ENCODE results near the gene CERT1.
A peak's percentile ranks its signal among the peaks of the same experiment; 100 is the strongest.

CERT1 gene

DNA sequence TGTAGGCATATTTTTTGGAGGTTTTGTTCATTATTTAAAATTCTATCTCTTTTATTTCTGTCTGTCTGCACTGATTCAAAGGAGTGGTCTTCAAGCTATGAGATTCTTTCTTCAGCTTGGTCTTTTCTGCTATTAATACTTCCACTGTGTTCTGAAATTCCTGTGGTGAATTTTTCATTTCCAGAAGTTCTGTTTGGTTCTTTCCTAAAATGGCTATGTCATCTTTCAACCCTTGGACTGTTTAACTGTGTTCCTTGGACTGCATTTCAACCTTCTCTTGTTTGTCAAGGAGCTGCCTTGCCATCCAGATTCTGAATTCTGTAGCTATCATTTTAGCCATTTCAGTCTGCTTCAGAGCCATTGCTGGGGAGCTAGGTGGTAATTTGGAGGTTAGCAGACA is 76.3 kb downstream of the CERT1 start:
- TF ChIP-seq, protein P1, sequence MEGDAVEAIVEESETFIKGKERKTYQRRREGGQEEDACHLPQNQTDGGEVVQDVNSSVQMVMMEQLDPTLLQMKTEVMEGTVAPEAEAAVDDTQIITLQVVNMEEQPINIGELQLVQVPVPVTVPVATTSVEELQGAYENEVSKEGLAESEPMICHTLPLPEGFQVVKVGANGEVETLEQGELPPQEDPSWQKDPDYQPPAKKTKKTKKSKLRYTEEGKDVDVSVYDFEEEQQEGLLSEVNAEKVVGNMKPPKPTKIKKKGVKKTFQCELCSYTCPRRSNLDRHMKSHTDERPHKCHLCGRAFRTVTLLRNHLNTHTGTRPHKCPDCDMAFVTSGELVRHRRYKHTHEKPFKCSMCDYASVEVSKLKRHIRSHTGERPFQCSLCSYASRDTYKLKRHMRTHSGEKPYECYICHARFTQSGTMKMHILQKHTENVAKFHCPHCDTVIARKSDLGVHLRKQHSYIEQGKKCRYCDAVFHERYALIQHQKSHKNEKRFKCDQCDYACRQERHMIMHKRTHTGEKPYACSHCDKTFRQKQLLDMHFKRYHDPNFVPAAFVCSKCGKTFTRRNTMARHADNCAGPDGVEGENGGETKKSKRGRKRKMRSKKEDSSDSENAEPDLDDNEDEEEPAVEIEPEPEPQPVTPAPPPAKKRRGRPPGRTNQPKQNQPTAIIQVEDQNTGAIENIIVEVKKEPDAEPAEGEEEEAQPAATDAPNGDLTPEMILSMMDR (IDR thresholded peaks at IDR 0.05; ENCODE audit: insufficient read depth, low read depth, low read length, missing control alignments): no peak
- H3K4me3 ChIP-seq (ENCODE audit: low read depth, low read length): no peak overlapping the region
- DNase-seq (ENCODE audit: low read depth): no peak

DNA sequence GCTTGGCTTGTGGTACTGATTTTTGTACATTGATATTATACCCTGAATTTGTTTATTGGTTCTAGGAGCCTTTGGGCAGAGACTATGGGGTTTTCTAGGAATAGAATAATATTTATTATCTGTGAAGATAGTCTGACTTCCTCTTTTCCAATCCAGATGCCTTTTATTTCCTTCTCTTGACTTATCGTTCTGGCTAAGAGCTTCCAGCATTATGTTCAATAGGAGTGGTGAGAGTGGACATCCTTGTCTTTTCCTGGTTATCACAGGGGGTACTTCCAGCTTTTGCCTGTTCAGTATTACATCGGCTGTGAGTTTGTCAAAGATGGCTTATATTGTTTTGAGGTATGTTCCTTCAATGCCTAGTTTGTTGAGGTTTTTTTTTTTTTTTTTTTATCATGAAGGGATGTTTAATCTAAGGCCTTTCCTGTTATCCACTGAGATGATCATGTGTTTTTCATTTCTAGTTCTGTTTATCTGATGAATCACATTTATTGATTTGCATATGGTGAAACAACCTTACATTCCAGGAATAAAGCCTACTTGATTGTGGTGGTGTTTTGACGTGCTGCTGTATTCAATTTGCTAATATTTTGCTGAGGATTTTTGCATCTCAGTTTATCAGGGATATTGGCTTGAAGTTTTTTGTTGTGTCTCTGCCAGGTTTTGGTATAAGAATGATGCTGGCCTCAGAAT is 77.5 kb downstream of the CERT1 start:
- TF ChIP-seq, protein P1 (IDR thresholded peaks at IDR 0.05; ENCODE audit: insufficient read depth, low read depth, low read length, missing control alignments): no peak
- H3K4me3 ChIP-seq (ENCODE audit: low read depth, low read length): no peak overlapping the region
- DNase-seq (ENCODE audit: low read depth): no peak

DNA sequence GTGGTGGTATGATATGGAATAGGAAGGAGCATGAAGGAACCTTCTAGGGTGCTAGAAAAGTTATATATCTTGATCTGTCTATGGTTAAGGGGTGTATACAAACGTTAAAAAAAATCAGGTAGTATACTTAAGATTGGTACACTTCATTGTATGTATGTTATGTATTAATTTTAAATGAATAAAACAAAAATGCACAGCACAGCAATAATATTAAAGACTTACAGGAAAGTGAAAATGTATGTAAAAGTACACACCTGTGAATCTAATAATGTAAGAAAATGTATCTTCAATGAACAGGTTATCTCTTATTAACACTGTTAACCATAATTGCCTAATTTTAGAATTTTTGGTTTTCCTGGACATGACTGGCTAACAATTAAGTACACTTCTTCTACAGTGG is 97.2 kb downstream of the CERT1 start:
- no peak for DNase-seq (ENCODE audit: low read depth)
- TF ChIP-seq, protein P1 (IDR thresholded peaks at IDR 0.05; ENCODE audit: insufficient read depth, low read depth, low read length, missing control alignments): no peak
- no peak overlapping the region for H3K4me3 ChIP-seq (ENCODE audit: low read depth, low read length)

DNA sequence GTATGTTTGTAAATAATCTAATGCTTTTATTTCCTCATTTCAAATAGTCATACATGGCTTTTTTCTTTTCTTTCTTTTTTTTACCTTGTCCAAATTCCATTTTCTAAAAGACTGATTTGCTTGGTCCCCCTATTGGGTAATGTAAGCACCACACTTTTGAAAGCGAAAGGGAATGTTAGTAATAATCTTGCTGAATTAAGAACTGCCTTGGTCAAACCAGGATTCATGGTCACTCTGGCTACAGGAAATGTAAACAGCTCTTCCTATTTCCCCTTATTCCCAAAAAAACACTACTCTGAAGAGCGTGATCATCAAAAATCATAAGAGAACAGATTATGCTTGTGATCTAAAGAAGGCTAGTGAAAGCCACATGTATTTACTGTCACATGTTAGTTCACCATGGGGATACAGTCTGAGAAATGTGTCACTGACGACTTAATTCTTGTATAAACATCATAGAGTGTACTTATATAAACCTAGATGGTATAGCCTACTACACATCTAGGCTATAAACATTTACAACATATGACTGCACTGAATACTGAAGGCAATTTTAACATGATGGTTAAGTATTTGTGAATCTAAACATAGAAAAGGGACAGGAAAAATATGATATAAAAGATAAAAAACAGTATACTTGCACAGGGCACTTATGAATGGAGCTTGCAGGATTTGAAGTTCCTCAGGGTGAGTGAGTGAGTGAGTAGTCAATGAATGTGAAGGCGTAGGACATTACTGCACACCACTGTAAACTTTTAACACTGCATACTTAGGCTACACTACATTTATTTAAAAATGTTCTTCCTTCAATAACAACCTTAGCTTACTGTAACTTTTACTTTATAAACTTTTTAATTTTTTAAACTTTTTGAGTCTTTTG is 99.1 kb downstream of the CERT1 start:
- no peak overlapping the region for H3K4me3 ChIP-seq (ENCODE audit: low read depth, low read length)
- DNase-seq (ENCODE audit: low read depth): peak; percentile 4
- TF ChIP-seq, protein P1 (IDR thresholded peaks at IDR 0.05; ENCODE audit: insufficient read depth, low read depth, low read length, missing control alignments): no peak

DNA sequence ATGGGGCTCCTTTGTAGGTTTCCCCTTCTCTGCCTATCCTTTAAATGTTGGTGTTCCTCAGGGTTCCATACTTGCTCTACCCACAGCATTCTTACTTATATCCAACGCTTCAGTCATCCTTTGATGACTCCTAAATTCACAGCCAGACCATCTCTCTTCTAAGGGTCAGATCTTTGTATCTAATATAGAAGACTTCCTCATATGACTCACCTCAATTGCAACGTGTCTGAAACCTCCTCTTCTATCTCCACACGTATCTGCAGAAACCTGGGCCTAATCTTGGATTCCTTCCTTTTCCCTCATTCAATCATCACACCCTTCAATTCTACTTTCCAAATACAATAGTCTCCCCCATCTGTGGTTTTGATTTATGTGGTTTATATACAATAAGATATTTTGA is 106.1 kb downstream of the CERT1 start:
- TF ChIP-seq, protein P1 (IDR thresholded peaks at IDR 0.05; ENCODE audit: insufficient read depth, low read depth, low read length, missing control alignments): no peak
- H3K4me3 ChIP-seq (ENCODE audit: low read depth, low read length): no peak overlapping the region
- DNase-seq (ENCODE audit: low read depth): no peak

DNA sequence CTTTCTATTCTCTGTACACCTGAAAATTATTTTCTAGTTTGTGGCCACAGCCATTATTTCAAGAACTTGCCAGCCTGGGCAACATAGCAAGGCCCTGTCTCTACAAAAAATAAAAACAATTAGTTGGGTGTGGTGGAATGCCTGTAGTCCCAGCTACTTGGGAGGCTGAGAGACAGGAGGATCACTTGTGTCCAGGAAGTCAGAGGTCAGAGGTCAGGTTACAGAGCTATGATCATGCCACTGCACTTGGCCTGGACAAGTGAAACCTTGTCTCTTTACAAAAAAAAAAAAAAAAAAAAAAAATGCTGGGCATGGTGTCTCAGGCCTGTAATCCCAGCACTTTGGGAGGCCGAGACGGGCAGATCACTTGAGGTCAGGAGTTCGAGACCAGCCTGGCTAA is 116.2 kb downstream of the CERT1 start:
- no peak for DNase-seq (ENCODE audit: low read depth)
- TF ChIP-seq, protein P1 (IDR thresholded peaks at IDR 0.05; ENCODE audit: insufficient read depth, low read depth, low read length, missing control alignments): no peak
- H3K4me3 ChIP-seq (ENCODE audit: low read depth, low read length): no peak overlapping the region
